ENCODE measurements around the gene SLC1A7. TPM values are rescaled to one million over a fixed set of nuclear protein-coding genes. Genes with fewer than 3 reads are reported as not detected.
A peak's percentile ranks its signal among the peaks of the same experiment; 100 is the strongest.

Gene SLC1A7
- total RNA-seq, 1 experiment from 2014 or later, result not detected

DNA sequence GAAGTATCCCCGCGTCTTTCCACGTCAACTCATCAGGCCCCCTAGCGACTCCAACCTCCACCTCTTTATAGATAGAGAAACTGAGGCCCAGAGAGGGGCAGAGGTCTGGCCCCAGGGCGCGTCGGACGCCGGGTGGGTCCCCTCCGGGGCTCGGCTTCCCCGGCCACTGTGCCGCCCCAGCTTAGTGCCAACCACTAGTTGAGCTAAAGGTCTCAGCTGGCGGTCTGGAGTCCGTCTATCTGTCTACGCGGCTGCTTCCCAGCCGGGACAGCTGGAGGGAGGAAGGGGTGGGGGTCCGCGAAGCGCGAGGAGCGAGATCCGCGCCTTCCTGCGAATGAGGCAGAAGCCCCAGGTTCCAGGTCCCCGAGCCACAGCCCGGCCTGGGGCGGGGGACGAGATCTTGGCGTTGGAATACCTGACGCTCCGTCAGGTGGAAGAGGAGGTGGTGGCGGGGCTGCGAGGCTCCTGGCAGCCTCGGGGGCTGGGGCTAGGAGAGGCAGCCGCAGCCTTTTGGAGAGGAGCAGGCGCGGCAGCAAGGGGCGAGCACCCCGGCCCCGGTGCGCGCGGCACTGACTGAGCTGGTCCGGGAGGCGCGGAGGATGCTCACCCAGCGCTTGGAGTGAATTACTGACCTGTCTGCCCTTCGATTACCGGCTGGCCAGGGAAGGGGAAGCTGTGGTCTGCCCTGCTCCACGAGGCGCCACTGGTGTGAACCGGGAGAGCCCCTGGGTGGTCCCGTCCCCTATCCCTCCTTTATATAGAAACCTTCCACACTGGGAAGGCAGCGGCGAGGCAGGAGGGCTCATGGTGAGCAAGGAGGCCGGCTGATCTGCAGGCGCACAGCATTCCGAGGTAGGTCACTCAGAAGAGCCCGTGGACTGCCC is 79.5 kb downstream of the SLC1A7 start:
- no peak for DNase-seq (ENCODE audit: low read depth)

DNA sequence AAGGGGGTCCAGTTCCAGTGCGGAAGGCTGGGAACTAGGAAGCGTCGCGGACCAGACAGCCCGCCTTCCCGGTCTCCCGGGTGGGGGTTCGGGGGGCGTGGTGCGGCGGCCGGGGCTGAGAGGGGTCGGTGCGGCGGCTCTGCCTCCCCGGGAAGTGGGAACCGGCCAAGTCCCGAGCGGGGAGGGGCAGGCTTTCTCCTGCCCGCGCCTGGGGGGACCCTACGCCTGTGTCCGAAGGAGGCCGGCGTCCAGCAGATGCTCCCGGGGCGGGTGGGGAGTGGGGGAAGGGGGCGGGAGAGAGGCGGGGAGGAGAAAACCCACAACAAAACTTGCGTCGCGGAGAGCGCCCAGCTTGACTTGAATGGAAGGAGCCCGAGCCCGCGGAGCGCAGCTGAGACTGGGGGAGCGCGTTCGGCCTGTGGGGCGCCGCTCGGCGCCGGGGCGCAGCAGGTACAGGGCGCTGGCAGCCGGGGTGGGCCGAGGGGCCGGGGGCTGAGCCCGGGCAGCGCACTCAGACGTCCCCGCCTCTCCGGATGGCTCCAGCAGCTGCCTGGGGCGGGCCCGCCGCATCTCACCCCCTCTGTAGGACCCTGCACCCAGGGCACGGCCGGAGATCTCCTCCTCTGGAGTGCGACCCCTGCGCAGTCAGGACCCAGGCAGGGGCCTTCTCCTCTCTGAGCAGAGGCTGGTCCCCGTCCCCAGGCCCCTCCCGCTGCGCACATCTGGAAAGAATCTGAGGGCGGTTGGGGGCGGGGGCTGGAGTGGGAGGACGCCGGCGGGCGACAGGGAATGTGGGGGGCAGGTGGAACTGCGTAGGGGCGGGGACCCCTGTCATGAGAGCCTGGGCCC is 80.4 kb downstream of the SLC1A7 start, which contains the start of gene PODN:
Gene PODN (plus strand): TSS at position 355 of the 849 bp plus-strand sequence. CDS start 7,643 bp downstream, outside the sequence.
- DNase-seq (ENCODE audit: low read depth), result peak; percentile 6

DNA sequence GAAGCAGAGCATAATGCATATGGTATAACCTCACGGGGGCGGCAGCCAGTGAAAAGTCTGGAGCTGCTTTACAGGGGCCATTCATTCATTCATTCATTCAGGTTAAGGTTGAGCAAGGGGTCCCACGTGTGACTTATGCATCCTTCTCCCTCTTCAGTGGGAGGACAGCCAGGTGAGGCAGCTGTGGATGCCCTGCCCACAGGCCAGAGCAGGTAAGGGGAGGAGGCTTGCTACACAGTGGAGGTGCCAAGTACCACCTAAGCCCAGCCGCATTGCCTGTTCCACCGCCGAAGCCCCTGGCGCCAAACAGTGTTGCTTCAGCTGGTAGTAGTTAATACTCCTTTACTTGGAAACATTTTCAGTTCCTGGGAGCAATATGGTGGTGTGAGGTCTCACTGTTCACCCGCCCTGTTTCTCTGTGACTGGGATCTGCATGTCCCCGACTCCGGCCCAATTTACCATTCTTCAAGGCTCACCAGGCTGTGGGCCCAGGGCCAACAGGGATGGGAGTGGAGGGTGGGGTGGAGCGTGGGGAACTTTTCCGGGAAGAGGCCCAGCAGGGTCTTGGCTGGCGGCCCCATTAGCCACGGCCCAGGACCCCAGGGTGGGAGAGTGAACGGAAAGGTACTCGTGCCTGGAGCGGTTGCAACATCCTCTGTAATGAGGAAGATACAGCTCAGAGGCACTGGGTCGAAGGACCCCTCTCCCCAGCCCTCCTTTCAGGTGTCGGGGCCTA is 81.1 kb downstream of the SLC1A7 start:
- no peak for DNase-seq (ENCODE audit: low read depth)

DNA sequence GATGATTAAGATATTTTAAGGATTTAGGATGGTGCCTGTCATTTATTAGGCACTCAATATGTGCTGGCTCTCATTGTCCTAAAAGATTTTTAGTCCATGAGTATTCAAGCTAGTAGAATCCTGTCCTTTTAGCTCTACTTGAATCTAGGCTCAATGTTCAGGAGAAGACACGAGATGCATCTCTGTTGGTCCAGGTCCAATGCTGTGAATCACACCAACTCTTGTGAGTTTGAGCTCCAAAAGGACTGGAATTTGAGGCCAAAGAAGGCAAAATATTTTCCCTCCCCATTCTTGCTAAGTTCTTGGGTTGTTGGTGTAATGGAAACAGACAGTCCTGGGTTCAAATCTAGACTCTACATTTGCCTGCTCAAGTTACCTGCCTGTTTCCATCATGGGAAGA is 81.9 kb downstream of the SLC1A7 start:
- no peak for DNase-seq (ENCODE audit: low read depth)

DNA sequence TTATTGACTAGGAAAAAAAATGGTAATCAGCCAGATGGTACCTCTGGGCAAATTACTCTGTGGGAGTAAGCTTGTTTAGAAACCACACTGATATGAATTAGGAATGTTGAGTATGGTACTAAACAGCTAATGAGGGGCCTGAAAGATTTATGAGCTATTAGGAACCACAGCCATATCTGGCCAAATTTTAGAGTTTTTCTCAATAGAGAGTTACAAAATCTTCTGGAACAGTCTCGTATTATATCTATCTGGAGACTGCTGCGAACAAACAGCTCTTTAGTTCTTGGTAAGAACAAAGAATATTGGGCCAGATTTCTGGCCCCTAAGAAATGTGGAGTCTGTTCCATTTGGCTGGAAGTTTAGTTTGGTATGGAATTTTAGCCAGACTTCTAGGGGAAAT is 85.3 kb downstream of the SLC1A7 start:
- no peak for DNase-seq (ENCODE audit: low read depth)

DNA sequence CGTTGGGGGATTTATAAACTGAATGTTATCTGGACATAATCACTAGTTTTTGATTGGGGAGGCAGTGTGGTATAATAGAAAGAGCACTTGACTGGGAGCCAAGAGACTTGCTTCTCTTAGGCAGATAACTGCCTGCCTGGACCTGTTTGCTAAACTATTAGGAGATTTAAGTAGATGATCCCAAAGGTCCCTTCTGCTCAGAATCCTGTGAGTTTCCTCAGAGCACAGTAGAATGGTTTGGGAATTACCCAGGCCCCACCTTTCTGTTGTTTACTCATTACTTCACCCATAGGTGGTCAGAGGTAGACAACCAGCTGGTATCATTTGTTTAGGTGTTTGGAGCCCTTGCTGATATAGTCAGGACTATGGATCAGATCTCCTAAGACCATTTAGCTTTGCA is 90.8 kb downstream of the SLC1A7 start:
- no peak for DNase-seq (ENCODE audit: low read depth)

DNA sequence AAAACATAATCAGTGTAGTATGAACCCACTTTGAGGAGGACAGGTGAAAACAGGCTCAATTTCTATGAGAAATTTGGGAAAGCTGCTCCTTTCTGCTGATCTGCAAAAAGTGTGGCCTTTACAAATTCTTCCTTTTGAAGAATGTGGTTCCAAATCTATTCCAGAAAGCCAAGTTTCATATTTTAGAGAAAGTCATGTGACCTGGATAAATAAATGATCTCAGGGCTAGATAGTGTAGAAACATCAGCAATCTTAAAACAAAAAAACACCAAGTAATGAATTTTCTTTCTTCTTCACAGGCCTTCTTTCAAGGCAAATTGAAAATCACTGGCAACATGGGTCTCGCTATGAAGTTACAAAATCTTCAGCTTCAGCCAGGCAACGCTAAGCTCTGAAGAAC is 92.1 kb downstream of the SLC1A7 start:
- DNase-seq (ENCODE audit: low read depth), result no peak

DNA sequence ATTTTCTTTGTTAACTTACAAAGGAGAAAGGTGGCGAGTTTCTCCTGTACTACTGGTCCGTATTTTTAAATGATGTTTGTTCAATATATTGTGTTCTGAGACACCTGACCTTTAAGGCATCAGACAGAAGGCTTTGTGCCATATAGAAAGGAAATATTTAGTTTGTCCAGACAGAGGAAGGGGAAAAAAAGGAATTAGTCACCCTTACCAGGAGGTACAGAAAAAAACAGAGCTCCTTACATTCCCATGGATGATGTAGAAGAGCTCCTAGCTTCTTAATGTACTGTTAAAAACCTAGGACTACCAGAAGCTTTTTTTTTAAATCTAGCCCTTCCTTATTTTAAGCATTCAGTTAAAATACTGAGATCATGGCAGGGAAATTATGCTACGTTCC is 92.9 kb downstream of the SLC1A7 start:
- no peak for DNase-seq (ENCODE audit: low read depth)

DNA sequence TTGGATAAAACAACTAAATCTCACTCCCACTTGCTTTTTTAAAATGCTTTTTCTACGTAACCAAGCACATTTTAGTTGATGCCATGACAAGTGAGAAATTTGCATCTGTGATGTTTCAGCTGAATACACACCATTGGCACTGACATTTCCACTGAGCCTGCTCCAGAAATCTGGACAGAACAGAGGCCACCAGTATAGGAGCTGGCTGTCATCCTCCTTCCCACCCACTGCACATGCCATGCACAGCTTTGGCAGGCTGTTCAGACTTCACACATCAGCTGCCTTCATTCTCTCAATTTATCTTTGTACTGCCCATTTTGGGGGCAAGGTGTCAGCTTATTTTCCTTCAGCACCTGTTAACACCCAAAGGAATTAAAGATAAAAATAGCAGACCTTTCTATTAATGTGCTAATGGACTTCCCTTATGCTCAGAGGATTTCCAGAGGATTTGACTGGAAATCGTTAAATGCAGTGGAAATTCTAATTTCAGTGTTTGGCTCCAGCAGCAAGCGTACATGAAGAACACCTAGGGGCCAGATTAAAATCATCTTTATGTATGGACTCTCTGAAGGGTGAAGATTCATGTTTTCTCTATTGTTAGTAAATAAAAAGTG is 93.4 kb downstream of the SLC1A7 start:
- DNase-seq (ENCODE audit: low read depth), result no peak

DNA sequence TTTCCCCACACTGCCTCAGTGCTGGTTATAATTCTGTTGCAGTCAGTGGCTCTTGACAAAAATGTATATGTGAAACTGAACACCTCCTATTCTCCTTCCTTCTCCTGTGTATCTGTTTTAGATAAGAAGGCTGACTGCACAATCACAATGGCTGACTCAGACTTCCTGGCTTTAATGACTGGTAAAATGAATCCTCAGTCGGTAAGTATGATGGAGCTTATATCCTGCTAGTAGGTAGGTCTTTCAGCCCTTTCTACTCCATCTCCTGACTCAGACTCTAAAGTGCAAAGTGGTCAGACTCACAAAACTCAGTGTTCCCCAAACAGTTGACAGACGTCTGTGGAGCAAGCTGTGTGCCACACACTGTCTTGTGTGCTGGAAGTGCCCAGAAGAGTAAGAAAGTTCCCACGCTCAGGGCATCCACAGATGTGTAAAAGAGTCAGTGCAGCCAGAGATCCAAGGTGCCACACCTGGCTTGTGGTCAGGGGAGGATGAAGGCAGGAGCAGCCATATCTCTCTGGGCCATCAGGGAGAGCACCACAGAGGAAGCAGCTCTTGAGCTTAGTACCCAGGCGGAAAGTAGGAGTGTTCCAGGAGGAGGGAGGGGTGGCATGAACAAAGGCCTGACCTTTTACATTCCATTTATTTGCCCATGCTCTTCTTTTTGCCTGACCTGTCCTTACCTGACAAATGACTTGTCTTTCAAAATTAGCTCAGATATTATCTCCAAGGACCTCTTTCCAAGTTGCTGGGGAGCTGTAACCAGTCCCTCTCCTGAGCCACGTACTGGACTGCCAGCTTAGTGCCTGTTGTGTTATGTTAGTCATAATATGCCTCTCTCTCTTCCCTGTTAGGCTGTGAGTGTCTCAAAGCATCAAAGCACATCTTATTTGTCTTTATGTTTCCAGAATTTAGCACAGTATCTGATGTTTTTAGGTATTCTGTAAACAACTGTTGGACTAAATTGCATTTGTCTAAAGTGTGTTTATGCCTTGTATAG is 94.4 kb downstream of the SLC1A7 start:
- peak; percentile 14 for DNase-seq (ENCODE audit: low read depth)

DNA sequence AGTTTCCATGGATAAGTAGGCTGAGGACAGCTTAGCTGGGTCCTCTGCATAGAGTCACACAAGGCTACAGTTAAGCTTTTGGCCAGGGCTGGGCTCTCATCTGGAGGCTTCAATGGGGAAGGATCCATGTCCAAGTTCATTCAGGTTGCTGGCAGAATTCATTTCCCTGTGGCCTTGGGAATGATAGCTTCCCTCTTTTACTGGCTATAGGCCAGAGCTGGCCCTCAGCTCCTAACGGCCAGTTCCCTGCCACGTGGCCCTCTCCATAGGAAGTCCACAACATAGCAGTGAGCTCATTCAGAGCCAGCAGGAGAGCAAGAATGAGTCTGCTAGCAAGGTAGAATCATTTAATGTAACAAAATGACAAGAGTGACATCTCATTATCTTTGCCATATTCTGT is 95.5 kb downstream of the SLC1A7 start:
- DNase-seq (ENCODE audit: low read depth), result no peak

DNA sequence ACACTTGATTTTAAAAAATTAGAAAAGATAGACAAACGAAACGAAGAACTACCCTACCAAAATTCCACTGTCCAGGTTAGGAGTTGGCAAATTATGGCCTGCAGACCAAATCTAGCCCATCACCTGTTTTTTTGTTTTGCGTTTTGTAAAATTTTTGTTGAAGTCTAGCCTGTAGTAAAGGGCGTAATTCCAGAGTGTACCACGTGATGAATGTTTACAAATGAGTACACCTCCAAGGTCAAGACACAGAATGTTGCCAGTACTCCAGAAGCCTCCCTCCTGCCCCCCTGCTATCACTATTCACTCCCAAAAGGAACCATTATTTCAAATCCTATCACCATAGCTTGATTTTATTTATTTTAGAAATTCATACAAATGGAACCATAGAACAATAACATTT is 97.5 kb downstream of the SLC1A7 start:
- DNase-seq (ENCODE audit: low read depth), result no peak

DNA sequence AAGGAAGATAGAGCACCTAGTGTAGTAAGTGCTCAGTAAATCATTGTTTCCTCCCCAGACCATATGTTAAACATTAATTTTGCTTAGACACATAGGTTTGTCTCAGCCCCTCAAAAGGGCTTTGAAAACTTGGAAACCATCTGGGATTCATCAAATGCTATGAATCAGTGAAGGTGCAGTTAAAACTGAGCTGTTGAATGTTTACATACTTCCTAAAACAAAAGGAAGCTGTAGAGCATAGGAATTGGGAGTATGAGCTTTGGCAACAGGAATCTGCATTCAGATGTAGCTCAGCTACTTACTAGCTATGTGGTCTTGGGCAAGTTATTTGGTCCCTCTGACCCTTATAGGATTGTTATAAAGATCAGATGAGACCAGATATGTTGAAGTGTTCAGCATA is 99.2 kb downstream of the SLC1A7 start:
- DNase-seq (ENCODE audit: low read depth), result no peak

DNA sequence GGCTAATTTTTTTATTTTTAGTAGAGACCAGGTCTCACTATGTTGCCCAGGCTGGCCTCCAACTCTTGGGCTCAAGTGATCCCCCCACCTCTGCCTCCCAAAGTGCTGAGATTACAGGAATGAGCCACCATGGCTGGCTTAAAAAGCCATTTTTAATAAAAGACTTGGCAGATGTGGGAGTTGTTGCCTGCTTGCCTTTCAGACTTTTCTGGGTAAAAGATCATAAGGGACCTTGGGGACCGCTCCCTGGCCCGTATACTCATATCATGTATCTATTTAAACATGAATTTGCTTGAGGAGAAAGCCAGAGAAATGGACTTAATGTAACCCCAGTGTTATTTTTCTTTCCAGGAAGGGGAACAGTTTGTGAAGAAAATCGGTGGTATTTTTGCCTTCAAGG is 103.9 kb downstream of the SLC1A7 start:
- no peak for DNase-seq (ENCODE audit: low read depth)

Other genes starting within 250 kb of the SLC1A7 start
- gene ECHDC2, start 220.9 kb downstream of the SLC1A7 start, total RNA-seq (2014; rRNA removed), result 0.06 and 0.38 TPM in 2 replicates
- gene SCP2, start 215.4 kb downstream of the SLC1A7 start, total RNA-seq (2014; rRNA removed), result 125 and 128 TPM in 2 replicates
- not detected in 2 replicates for gene PODN, start 80.4 kb downstream of the SLC1A7 start, total RNA-seq (2014; rRNA removed)
- 17.4 and 17.5 TPM in 2 replicates for gene CPT2, start 54.2 kb upstream of the SLC1A7 start, total RNA-seq (2014; rRNA removed)
- gene CZIB, start 78.0 kb upstream of the SLC1A7 start, total RNA-seq (2014; rRNA removed), result 46.1 and 47.7 TPM in 2 replicates
- gene MAGOH, start 95.9 kb upstream of the SLC1A7 start, total RNA-seq (2014; rRNA removed), result 31.7 and 36.5 TPM in 2 replicates
- gene LRP8, start 185.4 kb upstream of the SLC1A7 start, total RNA-seq (2014; rRNA removed), result 7.7 and 10.0 TPM in 2 replicates